Osteocyte (in vitro differentiated cells): ENCODE results near the gene COL4A2. TPM values are rescaled to one million over a fixed set of nuclear protein-coding genes. Genes with fewer than 3 reads are reported as not detected.
A peak's percentile ranks its signal among the peaks of the same experiment; 100 is the strongest.

Experiments used
- DNase-seq: peaks from one replicate; pipeline ENCODE4 v3.0.0; 2021; ENCODE audit warnings: mixed read lengths; ENCODE audit not compliant: unreplicated experiment; ENCODE audit errors: extremely low spot score
- H3K27ac Mint-ChIP-seq: one replicate; pipeline ENCODE4 v1.8.0; 2021; ENCODE audit warnings: mild to moderate bottlenecking, mixed read lengths; ENCODE audit not compliant: unreplicated experiment
- H3K27me3 Mint-ChIP-seq: one replicate; pipeline ENCODE4 v1.8.0; 2021; ENCODE audit warnings: mixed read lengths; ENCODE audit not compliant: unreplicated experiment
- H3K36me3 Mint-ChIP-seq: one replicate; pipeline ENCODE4 v1.8.0; 2021; ENCODE audit warnings: mixed read lengths; ENCODE audit not compliant: unreplicated experiment
- H3K4me1 Mint-ChIP-seq: one replicate; pipeline ENCODE4 v1.8.0; 2021; ENCODE audit warnings: mixed read lengths; ENCODE audit not compliant: unreplicated experiment
- H3K4me3 Mint-ChIP-seq: one replicate; pipeline ENCODE4 v1.8.0; 2021; ENCODE audit warnings: mild to moderate bottlenecking, moderate library complexity, mixed read lengths; ENCODE audit not compliant: unreplicated experiment
- H3K9me3 Mint-ChIP-seq: one replicate; pipeline ENCODE4 v1.8.0; 2021; ENCODE audit warnings: mixed read lengths; ENCODE audit not compliant: unreplicated experiment
- total RNA-seq: library from RNA; stranded (reverse); gene quantifications from 2 replicates; pipeline ENCODE4 v1.2.1, GENCODE V29; 2021
- TF ChIP-seq, protein P1 (sequence below): fragments of 200-600 bp; sonication (generic); IDR thresholded peaks from 2 replicates; pipeline ENCODE4 v1.5.0; 2021; ENCODE audit warnings: antibody characterized with exemption, mild to moderate bottlenecking, moderate library complexity

Gene COL4A2
- total RNA-seq, 1 donor from 2014 or later, result 2,001 TPM

DNA sequence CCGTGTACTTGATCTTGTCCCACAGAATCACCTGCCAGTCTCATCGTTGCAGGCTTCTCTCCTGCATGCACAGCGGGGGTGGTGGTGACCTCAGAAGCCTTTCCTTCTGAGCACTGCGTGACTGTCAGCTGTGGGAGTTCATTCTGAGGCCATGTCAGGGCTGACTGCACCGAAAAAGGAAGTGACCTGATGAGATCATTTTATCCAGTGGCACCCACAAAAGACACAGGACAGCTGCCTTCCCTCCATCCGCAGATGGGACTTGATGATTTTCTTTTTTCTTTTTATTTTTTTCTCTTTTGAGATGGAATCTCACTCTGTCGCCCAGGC lies 164.7 kb downstream of the COL4A2 start:
- H3K36me3 Mint-ChIP-seq, result peaks cover 68% of the 10 kb centered on the region
- DNase-seq, result no peak
- H3K27ac Mint-ChIP-seq, result peak overlapping the region; percentile 27
- no peaks in the 10 kb centered on the region for H3K9me3 Mint-ChIP-seq
- H3K4me1 Mint-ChIP-seq, result peaks cover 12% of the 10 kb centered on the region
- TF ChIP-seq, protein P1, sequence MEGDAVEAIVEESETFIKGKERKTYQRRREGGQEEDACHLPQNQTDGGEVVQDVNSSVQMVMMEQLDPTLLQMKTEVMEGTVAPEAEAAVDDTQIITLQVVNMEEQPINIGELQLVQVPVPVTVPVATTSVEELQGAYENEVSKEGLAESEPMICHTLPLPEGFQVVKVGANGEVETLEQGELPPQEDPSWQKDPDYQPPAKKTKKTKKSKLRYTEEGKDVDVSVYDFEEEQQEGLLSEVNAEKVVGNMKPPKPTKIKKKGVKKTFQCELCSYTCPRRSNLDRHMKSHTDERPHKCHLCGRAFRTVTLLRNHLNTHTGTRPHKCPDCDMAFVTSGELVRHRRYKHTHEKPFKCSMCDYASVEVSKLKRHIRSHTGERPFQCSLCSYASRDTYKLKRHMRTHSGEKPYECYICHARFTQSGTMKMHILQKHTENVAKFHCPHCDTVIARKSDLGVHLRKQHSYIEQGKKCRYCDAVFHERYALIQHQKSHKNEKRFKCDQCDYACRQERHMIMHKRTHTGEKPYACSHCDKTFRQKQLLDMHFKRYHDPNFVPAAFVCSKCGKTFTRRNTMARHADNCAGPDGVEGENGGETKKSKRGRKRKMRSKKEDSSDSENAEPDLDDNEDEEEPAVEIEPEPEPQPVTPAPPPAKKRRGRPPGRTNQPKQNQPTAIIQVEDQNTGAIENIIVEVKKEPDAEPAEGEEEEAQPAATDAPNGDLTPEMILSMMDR, result no peak
- H3K27me3 Mint-ChIP-seq, result no peaks in the 10 kb centered on the region
- no peak overlapping the region for H3K4me3 Mint-ChIP-seq

DNA sequence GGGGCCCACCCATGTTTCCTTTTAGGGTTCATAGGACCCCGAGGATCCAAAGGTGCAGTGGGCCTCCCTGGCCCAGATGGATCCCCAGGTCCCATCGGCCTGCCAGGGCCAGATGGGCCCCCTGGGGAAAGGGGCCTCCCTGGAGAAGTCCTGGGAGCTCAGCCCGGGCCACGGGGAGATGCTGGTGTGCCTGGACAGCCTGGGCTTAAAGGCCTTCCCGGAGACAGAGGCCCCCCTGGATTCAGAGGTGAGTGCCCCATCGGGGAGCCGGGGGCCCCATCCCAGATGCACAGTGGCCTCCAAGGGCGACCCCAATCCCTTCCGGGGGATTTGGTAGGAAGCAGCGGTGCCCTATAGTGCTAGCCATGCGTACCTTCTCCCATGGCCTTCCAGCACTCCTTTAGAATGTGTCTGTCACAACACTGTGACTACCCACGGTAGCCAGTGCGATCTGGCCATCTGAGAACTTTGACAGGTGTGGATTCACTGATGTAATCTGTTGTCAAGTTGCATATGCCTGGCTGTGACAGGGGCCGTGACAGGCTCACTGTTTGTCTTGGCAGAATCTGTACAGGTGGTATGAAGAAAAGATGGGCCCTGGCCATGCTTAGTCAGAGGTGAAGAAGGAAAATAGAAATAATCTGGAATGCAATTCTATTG lies 165.9 kb downstream of the COL4A2 start:
- Mint-ChIP-seq H3K4me1 (peaks cover 12% of the 10 kb centered on the region), H3K9me3 (no peaks in the 10 kb centered on the region), H3K27ac (peak overlapping the region; percentile 12), H3K4me3 (no peak overlapping the region), H3K36me3 (peaks cover 66% of the 10 kb centered on the region), H3K27me3 (no peaks in the 10 kb centered on the region)
- TF ChIP-seq, protein P1, result no peak
- no peak for DNase-seq

DNA sequence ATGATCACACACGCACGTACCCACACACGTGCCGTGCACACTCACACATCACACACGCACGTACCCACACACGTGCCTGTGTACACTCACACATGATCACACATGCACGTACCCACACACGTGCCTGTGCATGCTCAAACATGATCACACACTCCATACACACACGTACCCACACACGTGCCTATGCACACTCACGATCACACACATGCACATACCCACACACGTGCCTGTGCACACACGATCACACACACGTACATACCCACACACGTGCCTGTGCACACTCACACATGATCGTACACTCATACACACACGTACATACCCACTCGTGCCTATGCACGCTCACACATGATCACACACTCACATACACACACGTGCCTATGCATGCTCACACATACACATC lies 167.6 kb downstream of the COL4A2 start:
- Mint-ChIP-seq H3K9me3 (no peaks in the 10 kb centered on the region), H3K36me3 (peaks cover 58% of the 10 kb centered on the region), H3K4me3 (no peak overlapping the region), H3K4me1 (peaks cover 12% of the 10 kb centered on the region), H3K27me3 (no peaks in the 10 kb centered on the region), H3K27ac (no peak overlapping the region)
- TF ChIP-seq, protein P1, result no peak
- DNase-seq, result no peak

DNA sequence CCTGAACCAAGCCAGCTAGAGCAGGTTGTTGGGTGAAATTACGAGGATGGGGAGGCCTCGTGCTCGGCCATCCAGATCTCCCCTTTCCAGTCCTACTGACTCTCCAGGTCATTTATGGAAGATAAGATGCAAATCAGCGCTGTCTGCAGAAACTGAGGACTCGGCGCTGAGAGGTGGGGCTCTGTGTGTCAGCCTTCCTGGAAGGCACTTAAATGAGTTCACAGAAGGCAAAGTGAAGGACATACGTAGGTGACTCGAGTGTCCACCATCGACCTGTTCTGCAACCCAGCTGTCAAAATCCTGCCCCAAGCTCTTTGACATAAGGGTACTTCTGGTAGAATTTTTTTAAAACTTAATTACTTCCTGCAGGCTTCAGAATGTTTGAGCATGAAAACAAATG lies 168.0 kb downstream of the COL4A2 start:
- no peaks in the 10 kb centered on the region for H3K27me3 Mint-ChIP-seq
- H3K9me3 Mint-ChIP-seq, result no peaks in the 10 kb centered on the region
- peaks cover 12% of the 10 kb centered on the region for H3K4me1 Mint-ChIP-seq
- peaks cover 61% of the 10 kb centered on the region for H3K36me3 Mint-ChIP-seq
- no peak overlapping the region for H3K4me3 Mint-ChIP-seq
- TF ChIP-seq, protein P1, result no peak
- H3K27ac Mint-ChIP-seq, result no peak overlapping the region
- no peak for DNase-seq

DNA sequence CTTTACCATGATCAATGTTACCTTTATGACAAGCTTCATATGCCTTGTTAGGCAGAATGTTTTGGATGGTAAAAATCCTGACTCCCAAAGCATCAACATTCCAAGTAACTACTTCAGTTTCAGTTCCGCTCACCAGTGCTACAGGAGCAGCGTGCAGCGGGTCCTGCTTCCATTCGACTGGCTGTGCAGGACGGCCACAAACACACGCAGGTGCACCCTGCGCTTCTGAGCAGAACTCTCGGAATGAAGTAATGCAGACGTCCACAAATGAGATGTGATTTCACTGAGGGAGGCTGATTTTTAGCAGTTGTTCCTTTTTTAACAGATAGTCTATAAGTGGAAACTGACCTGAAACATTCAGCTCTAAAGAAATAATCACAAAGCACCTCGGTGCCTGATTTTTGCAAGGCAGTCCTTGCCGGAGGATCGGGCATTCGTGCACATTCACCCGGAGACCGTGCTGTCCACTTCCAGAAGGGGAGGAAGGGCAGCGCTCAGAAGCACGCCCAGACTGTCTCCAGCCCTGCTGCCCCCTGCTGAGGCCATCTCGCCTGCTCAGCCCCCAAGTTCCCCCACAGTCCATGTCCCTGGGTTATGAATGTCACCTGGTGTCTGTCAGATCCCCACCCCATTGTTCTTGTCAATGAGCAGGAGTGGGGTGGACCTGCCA lies 168.6 kb downstream of the COL4A2 start:
- Mint-ChIP-seq H3K36me3 (peaks cover 61% of the 10 kb centered on the region), H3K4me3 (no peak overlapping the region), H3K27me3 (no peaks in the 10 kb centered on the region), H3K27ac (no peak overlapping the region), H3K9me3 (no peaks in the 10 kb centered on the region), H3K4me1 (peaks cover 10% of the 10 kb centered on the region)
- TF ChIP-seq, protein P1, result no peak
- DNase-seq, result no peak
